ENCODE data around the gene ACSM2B.
"Not testable (repeated sequence)": the region's sequence is repeated elsewhere in the genome, so short reads cannot be mapped to it uniquely, and the experiment has no call there.

GRCh38 chr16:20569117-20569651 lies 7.0 kb downstream of the ACSM2B start:
- not testable (repeated sequence) for TF ChIP-seq CTCF (IDR thresholded peaks at IDR 0.05; ENCODE audit: low read depth, low read length, poor library complexity, severe bottlenecking); EZH2phosphoT487 (IDR thresholded peaks at IDR 0.05; ENCODE audit: borderline replicate concordance, low read length)
